ENCODE measurements around the gene SH3RF1.
A peak's percentile ranks its signal among the peaks of the same experiment; 100 is the strongest.
"Not testable (repeated sequence)": the region's sequence is repeated elsewhere in the genome, so short reads cannot be mapped to it uniquely, and the experiment has no call there.

SH3RF1 gene

DNA sequence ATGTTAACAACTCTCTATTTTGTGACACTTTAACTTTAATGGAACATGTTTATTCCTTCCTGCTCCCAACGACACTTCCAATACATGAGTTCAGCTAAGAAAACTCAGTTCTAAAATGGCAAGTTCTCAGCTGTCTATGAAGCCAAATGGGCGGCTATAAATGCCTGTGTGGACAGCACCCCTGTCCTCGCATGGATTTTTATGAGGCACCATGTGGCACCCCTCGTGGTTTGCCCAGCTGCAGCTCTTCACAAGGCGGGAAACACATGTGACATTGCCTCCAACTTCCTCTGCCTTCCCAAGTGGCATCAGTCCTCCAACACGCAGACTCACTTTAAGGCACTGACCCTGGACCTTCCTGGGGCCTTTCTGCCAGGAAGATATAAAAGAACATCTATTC lies 48.0 kb downstream of the SH3RF1 start:
- DNase-seq: no peak

DNA sequence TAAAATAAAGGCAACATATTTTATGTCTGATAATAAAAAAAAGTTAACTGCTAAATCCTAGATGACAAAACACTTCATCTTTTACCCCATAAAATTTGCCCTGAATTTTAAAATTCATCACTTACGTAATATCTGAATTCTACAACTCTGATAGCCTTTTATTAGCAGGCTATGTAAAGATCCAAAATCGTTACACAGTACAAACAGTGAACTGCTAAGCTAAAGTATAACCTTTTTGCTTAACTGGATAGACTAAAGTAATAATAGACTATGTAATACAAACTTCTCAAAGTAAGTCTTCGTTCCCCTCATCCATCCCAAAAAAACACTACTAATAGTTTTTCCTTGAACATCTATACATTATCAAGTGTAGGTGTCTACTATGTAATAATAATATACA lies 49.1 kb downstream of the SH3RF1 start:
- DNase-seq: no peak

DNA sequence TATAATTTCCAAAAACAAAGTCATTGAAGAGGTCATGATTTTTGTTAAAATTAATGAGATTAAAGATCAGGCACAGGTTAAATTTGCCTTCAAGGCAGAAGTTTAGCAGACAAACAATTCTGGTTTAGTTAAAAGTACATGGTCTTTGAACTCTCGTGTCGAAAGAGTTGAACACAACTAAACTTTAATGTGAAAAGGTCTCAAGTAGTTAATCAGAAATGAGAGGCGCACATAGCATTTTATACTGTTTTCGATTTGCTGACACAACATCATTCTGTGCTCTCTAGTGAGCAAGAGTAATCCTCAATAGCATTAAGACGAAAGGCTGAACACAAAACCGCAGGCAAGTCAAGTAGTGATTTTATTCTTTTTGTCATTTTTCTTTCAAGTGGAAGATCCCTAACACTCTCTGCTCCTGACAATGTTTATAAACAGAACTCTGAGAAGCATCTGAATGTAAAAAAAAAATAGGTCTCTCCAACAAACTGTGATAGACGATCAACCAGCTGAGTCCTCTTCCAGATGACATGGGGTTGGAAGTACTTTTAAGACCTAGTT lies 49.8 kb downstream of the SH3RF1 start:
- no peak for DNase-seq

DNA sequence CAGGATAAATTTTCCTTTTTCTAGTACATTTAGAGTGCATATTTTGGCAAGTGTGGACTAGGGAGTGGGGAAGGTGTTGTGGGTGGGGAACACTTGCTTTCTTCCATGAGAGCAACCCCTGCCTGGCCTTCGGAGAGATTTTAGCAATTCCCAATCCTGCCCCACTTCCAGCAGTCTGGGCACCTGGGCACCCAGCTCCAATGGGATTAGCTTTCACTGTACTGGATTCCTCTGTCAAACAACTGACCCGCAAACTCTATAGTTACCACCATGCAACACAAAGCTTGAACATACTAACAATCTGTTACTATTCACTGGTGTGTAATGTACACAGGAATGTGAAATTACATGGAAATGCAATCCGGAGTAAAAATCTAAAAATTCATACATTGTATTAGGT lies 50.3 kb downstream of the SH3RF1 start:
- peak; percentile 6 for DNase-seq

DNA sequence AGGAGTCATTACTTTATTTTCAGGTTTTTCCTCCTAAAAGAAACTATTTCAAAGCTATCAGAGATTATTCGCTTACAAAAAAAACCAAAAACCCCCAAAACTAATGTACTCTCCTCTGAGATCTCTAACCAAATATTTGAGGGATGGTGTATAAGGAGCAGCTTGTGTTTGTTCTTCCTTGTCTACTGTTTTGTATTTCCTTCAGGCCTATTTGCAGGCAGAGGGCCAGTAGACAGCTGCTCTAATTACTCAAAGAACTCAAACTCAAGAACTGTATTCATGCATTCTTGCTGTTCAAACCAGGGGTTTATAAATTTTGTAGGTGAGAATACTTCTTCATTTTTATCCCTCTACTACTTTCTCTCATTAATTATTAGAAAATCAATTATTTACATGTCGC lies 51.3 kb downstream of the SH3RF1 start:
- no peak for DNase-seq

DNA sequence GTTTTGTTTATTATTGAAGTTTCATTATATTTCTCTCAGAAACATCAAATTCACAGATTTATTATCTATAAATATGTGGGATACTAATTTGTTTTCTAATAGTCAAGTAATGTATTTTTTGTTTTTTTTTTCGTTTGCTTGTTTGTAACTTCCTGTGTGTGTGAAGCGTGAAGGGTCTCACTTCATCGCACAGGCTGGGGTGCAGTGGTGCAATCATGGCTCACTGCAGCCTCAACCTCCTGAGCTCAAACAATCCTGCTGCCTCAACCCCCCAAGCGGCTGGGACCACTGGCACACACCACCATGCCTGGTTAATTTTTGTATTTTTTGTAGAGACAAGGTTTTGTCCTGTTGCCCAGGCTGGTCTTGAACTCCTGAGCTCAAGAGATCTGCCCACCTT lies 55.1 kb downstream of the SH3RF1 start:
- no peak for DNase-seq

GRCh38 chr4:169212981-169213380 lies 57.8 kb downstream of the SH3RF1 start:
- DNase-seq: no peak

DNA sequence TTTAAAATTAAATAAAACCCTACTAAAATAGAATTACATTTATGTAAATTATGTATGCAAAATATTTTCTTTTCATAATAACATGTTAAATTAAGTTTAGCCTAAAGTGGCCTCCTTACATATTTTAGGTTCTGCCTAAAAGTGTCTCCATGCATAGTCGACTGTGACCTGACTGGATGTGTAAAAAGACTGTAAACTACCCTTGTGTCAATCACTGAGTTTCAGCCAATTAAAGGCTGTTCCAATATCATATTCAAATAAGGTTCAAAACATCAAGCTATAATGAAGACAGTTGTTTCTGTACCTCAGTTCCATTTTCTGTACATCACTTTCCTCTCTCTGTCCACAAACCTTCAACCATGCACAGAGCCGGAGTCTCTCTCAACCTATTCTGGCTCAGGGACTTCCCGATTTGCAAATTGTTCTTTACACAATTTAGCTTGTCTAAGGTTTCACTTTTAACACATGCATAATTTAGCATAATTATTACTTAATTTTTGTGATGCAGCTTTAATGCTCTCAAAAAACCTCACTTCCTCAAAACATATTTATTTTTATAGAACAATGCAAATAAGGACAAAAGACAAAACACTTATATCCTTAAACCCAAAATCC lies 60.1 kb downstream of the SH3RF1 start:
- DNase-seq: no peak

GRCh38 chr4:169209388-169209883 lies 61.3 kb downstream of the SH3RF1 start:
- DNase-seq: no peak

GRCh38 chr4:169208516-169208915 lies 62.2 kb downstream of the SH3RF1 start:
- DNase-seq: no peak

DNA sequence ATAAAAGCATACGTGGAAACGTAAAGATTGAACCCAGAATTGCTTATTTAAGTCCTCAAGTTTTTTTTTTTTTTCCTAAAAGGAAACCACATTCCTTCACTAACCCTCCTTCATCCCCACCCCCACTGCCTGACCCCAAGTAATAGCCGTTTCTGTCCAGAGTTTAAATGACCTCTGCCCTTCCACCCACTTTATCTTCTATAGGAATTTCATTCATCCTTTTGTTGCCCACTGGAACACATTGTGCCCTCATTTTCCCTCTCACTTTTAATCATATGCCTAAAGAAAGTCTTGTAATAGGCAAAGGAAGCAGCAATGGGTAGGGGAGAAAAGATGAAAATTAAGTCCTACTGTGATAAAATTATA lies 62.7 kb downstream of the SH3RF1 start:
- no peak for DNase-seq

- DNase-seq: no peak
Observed at GRCh38 chr4:169207436-169208089, 63.2 kb downstream of the SH3RF1 start.

GRCh38 chr4:169205744-169206080 lies 65.0 kb downstream of the SH3RF1 start:
- DNase-seq: no peak

DNA sequence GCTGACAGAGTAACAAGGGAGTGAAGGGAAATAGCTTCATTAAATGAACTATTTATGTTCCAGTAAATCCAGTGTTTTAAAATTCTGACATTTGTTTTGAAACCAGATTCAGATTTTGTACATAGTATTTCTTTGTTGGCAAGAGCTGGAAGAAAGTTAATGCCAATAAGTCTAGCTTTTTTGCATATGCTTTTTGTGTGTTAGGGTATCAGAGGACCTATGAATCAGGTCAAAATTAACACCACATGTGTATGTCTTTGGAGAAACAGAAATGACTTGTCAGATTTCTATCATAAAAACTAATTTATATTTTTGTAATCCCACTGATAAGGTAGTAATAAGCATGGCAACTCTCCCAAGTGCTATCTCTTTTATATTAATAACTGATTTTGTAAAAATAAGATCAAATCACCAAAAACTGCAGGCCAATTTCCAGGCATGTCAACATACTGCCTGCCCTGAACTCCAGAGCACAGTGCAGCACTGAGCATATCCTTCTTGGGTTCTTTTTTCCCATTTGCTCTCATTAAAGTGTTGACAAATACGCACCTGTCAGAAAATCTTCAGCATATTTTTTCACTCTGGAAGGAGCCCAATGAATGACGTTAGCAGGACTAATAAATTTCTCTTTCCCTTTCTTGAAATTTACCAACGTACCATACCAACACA lies 65.5 kb downstream of the SH3RF1 start:
- DNase-seq: no peak

GRCh38 chr4:169203891-169204290 lies 66.9 kb downstream of the SH3RF1 start:
- no peak for DNase-seq

DNA sequence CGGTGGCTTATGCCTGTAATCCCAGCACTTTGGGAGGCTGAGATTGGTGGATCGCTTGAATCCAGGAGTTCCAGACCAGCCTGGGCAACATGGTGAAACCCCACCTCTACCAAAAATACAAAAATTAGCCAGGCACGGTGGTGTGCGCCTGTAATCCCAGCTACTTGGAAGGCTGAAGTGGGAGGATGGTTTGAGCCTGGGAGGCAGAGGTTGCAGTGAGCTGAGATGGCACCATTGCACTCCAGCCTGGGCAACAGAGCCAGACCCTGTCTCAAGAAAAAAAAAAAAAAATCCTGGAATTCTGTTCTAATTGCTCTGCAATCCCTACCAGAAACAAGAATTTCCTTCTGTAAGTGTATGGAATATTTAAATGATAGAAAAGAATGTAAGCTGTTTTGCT lies 67.5 kb downstream of the SH3RF1 start:
- DNase-seq: not testable (repeated sequence)

DNA sequence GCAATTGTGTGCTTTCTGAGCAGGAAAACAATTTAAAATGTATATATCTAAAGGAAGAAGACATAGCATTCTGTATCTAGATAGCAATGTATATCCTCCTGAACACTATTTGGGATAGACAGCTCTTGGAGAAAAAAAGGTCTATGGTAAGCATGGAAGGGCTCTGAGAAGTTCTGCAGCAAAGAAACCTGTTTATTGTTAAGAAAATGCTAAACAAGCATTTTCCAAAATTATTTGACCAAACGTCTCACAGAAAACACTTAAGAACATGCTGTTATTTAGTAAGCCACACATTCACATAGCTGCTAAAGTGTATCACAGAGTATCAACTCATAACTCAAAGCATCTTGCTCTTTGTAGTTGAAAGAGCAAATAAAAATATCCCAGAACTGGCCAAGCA lies 67.9 kb downstream of the SH3RF1 start:
- no peak for DNase-seq

GRCh38 chr4:169202145-169202699 lies 68.5 kb downstream of the SH3RF1 start:
- DNase-seq: no peak

GRCh38 chr4:169201222-169202144 lies 69.3 kb downstream of the SH3RF1 start:
- DNase-seq: peak; percentile 35

GRCh38 chr4:169200361-169201030 lies 70.3 kb downstream of the SH3RF1 start:
- no peak for DNase-seq

DNA sequence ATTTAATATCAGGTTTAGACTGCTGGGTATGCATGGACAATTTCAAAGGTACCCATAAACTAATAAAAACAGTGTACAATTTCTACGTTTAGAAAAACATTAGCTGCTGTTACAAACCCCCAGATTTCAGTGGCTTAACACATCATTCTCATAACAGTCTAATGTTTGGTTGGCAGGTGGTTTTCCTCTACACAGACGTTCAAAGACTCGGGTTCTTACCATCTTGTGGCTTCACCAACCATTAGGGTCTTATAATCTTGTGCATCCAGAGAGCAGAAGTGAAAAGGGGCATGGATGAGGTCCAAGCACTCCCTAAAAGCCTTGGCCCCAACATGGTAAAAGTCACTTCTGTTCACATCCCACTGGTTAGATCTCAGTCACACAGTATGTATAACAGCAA lies 71.6 kb downstream of the SH3RF1 start:
- no peak for DNase-seq

GRCh38 chr4:169198167-169198566 lies 72.6 kb downstream of the SH3RF1 start:
- DNase-seq: no peak
